Kidney glomerular epithelial cell (primary cell): ENCODE measurements around the gene TICRR.
A peak's percentile ranks its signal among the peaks of the same experiment; 100 is the strongest.

Experiments used
- DNase-seq: peaks from one replicate; lab custom pipeline; 2025; lab: John Stamatoyannopoulos, UW

The TICRR gene

DNA sequence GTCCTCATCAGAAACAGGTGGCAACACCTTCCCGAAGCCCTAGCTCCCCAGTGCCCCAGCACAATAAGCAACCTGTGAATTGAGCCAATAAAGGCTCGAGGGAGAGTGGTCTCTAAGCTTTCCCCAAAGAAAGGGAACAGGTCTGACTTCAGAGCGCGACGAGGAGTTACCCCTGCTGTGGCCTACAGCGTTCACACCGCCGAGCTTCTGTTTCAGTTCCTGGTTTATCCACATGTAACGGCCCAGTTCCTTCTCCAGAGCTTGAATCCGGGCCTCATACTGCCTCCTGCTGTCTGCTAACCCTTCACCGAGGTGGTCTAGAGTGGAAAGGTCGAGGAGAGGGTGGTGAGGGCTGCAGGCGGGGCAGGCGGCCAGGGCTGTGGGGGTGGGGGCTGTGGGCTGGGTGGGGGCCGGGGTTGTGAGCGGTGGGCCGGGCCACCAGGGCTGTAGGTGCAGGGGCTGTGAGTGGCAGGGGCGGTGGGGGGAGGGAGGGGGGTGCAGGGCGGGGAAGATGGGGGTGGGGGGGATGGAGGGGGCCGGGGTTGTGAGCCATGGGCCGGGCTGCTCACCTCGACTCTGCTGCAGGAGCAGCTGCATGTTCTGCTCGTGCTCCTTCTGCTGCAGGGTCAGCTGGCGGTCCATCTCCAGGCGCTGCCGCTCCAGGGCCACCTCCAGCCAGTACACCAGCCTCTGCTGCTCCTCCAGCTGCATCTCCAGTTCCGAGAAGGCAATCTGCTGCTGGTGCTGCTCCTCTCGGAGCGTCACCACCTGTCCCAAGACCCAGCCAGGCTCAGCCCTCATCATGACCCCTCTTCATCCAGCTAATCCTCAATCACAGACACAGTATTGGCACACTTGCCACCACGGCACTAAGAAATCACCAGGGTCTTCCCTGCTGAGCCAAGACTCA lies 53.8 kb downstream of the TICRR start:
- DNase-seq, result no peak

DNA sequence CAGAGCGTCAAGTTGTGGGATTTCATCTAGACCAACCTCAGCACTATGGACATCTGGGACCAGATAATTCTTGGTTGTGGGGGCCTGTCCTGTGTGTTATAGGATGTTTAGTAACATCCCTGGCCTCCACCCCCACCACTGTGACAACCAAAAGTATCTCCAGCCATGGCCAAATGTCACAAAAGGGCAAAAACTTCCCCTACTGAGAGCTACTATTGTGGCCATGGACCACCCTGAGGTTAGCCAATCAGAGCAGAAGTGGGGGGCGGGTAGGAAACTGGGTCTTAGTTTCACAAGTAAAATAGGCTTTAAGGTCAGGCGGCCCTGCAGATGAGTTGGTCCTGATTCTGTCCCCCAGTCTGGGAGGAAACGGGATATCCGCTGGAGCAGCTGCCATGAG lies 54.6 kb downstream of the TICRR start:
- no peak for DNase-seq

DNA sequence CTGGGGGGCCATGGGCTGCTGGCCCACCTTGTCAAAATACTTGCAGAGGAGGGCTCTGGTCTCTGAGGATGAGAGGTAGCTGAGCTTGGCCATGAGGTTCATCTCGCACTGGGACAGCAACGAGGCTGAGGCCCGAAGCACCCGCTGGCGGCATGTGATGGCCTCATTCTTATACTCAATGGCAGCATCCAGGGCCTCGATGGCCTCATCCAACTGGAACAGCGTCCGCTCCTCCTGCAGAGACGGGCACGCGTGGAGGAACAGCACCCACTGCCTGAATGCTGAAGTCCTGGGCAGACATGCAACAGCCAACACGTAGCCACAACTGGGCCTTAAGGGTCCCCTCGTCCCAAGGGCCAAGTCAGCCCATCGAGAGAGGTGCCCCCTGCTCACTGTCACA lies 55.0 kb downstream of the TICRR start:
- no peak for DNase-seq

DNA sequence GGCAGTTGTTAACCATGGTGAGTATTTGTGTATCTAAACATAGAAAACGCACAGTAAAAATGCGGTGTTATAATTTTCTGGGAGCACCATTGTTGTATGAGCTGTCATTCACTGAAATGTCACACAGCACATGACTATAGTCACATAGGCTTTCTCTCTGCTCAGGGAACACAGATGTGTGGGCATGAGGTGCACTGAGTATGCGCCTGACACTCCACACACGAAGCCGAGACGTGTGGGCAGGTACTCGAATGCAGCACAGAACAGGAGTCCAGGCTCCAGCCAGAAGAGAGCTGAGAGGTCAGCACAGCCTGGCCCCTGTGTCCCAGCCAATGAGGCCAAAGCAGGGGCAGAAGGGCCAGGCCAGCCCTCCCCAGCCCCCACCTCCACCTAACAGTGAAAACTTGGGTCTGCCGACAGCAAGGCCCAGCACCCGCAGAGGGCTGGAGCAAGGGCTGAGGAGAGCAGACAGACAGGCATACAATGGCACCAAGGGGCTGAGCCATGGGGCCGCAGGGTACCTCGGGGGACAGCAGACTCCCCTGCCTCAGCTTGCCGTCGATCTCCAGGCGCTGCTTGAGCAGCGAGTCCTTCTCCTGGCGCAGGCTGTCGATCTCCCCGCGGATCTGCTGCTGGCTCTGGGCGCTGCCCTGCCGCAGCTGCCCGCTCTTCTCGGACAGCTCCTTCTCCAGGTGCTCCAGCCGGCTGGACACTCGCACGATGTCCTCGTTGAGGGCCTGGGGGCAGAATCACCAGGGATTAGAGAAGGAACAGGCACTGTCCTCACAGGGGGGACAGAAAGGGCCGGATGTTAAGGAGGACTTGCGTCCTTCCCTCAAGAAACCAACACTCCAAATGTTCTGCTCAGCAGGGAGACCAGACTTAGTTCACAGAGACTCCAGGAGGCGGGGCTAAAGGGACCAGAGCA lies 56.0 kb downstream of the TICRR start:
- no peak for DNase-seq

DNA sequence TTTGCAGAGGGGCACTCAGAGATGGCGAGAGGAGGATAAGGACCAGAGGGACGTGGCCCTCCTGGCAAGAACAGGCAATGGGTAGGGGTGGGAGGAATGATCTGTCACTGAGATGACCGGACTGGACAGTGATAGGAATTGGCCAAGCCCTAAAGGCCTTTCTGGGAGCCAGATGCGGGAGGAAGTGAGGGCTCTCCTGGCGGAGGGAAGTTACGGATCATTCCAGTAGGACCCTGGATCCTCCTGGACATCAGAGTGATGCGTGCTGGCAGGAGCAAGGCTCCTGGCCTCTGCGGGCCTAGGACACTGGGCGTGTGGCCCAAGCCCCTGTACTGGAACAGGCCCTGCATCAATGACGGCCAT lies 56.6 kb downstream of the TICRR start:
- no peak for DNase-seq

DNA sequence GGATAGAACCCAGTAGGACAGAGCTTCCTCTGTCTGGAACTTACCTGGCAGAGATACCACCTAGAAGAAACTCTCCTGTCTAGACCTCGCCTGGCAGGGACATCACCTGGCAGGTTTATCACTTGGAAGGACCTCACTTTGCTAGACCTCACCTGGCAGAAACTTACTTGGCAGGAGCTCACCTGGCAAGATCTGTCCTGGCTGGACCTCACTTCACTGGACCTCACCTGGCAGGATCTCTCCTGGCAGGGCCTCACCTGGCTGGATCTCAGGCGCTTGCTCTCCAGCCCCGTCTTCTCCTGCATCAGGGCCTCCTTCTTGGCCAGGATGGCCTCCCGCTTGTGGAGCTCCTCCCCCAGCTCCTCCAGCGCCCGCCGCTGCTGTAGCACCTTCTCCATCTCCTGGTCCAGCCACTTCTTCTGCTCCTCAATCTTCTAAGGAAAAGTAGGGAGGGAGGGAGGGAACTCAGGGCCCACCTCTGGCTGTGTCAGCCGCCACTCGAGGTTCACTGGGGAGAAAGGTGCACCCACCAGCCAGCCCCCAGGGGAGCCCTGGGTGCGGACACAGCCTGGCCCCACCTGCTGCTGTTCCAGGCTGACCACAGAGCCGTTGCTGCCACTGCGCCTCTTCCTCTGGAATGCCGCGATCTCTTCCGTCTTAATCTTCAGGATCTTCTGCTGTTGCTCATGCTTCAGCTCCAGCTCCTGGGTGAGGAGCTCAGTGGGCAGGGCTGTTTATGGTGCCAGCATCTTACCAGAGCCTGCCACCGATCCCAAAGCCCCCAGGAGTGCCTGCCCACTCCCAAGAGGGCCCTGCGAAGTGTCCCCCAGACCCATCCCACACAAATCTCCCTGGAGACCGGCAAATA lies 57.5 kb downstream of the TICRR start:
- no peak for DNase-seq

DNA sequence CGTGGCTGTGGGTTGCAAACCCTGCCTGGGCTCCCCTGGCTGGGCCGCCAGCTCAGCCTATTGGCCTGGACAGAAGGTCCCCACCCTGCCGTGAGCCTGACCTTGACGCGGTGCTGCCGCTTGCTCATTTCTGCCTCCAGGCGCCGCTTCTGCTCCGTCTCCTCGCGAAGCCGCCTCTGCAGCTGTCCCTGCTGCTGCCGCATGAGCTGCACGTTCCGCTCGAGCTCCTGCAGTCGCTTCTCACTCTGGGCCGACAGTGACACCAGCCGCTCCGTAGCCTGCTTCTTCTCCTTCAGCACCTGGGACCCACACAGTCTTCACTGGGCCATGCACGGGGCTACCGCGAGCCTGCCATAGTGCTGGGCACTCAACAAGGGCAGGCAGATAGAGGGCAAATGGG lies 58.3 kb downstream of the TICRR start:
- no peak for DNase-seq

DNA sequence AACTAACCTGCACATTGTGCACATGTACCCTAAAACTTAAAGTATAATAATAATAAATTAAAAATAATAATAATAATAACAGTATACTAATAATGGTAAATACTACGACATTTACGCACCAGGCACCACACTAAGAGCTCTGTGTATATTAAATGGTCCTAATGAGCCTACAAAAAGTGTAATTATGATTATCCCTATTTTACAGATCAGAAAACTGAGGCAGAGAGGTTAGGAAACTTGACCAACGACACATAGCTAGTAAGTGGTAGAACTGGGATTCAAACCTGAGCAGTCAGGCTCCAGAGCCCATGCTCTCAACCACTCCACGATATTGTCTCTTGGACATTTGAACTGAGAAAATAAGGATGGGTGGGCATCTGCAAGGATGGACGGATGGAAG lies 65.0 kb downstream of the TICRR start:
- no peak for DNase-seq

DNA sequence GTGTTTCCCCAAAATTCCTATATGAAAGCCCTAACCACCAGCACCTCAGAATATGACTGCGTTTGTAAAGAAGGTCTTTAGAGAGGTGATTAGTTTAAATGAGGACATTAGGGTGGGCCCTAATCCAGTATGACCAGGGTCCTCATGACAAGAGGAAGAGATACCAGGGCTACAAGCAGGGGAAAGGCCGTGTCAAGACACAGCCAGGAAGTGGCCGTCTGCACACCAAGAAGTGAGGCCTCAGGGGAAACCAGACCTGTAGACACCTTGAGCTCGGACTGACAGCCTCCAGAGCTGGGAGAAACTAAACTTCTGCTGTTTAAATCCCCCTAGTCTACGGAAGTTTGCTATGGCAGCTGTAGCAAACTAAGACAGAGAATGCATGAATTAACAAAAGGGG lies 65.8 kb downstream of the TICRR start:
- no peak for DNase-seq

DNA sequence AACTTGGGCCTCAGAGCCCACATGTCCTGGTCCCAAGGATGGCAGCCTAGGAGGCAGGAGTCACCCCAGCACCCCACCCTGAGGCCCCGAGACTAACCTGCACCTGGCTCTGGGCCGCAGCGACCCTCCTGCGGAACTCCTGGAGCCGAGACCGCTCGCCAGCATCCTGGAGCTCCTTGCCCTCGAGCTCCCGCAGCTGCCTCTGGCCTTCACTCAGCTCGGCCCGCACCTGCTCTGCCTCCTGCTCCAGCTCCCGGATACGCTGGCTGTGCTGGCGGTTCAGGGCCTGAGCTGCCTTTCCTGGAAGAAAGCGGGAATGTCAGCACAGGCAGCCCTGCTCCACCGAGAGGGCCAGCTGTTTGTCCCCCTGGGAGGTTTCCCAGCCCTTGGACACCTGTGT lies 66.8 kb downstream of the TICRR start:
- no peak for DNase-seq

DNA sequence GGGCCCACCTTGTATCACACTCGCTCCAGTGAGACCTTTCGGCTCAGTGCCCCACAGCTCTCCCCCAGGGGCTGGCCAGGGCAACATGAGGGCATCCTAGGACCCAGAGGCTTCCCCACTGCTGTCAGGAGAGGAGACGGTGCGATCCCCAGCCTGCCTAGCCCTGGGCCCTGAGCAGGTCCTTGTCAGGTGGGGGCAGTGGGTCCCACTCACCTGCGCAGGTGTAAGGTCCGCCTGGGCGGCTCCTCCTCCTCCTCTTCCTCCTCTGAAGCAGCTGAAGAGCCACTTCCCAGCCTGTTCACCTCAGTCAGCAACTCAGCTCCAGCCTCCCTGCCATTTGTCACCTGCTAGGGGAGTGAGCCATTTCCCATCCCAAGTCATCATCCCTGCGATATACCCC lies 70.4 kb downstream of the TICRR start:
- no peak for DNase-seq

DNA sequence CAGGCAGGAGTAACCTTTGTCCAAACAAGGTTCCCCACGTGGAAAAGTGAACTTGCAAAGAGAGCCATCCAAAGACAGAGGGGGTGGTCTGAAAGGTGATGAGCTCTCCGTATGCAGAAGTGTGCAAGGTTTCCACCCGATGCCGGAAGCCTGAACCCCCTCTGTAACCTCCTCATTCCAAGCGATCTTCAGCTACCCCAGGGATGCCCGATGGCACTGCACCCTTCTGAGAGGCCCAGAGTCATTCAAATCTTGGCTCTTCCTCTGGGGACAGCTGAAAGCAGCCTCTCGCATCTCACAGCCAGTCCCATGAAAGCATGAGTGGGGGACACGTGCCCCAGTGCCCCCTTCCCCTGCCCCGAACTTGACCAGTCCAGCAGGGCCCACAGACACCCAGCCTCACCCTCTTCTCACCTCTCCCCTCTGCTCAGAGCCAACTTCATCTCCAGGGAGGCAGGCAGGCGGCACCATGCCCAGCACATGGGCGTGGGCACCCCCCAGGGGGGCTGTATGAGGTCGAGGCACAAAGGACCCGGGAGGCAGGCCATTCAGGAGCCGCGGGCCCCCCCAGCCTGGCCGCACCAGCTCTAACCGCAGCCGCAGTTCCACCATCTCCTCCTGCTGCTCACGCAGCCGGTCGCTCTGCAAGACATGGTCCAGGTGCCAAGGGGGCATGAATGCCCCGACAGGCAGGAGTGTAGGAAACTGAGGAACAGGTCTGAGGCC lies 71.3 kb downstream of the TICRR start:
- no peak for DNase-seq

DNA sequence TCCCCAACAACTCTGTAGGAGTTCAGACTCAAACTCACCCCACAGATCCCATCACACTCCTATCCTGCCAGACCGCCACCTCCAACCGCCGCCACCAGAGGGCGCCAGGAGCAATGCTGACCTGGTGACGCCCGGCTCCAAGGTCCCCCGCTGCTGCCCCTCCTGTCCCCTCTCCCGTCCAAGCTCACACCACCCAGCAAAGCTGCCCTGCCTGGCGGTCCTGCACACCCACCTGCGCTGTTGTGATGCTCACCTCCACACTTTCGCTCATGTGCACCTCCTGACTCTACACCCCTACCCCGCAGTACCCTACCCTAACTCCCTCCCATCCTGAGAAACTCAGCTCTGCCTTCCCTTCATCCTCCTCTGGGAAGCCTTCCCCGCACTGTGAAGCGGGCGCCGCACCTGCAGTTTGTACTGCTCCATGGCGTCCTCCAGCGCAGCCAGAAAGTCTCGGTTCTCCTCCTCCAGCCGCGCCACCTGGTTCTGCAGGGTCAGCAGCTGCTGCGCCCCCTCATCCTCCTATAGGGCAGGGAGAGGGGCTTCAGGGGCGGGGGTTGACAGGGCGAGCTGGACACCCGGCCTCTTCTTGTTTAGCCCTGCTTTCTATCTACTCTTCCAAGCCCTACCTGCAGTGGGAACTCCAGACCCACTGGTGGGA lies 72.1 kb downstream of the TICRR start:
- DNase-seq, result peak; percentile 41

DNA sequence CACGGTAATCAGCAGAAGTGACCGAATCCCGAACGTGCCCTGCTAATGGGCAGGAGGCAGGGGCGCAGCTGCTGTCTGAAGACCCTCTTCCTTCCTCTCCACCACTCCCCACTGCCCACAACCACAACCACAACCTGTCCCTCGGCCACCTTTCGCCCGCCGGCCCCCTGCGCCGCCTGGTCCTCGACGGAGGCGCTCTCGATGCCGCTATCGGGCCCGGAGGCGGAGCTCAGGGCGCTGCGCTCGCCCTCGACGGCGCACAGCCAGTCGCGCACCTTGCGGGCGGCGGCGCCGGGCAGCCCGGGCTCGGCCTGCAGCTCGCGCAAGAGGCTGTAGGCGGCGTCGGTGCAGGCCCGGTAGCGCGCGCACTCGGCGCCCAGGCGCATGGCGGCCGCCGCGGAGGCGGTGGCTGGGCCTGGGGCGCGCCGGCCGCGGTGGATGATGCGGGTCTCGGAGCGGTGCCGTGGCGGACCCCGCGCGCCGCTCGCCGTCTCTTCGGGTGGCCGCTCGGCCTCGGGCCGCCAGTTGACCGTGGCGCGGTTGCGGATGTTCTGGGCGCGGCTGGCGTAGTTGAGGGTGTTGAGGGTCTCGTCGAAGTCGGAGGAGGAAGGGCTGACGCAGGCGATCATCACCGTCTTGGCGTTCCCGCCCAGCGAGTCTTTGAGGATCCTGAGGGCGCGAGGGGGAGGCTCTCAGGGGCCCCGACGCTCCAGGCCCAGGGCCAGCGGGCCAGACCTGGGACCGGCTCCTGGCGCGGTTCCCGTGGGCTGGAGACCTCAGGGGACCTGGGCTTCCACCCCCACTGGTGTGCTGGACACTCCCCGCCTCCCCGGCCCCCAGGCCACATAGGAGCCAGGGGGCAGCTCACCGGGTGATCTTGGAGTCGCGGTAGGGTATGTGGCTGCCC lies 73.1 kb downstream of the TICRR start:
- no peak for DNase-seq

DNA sequence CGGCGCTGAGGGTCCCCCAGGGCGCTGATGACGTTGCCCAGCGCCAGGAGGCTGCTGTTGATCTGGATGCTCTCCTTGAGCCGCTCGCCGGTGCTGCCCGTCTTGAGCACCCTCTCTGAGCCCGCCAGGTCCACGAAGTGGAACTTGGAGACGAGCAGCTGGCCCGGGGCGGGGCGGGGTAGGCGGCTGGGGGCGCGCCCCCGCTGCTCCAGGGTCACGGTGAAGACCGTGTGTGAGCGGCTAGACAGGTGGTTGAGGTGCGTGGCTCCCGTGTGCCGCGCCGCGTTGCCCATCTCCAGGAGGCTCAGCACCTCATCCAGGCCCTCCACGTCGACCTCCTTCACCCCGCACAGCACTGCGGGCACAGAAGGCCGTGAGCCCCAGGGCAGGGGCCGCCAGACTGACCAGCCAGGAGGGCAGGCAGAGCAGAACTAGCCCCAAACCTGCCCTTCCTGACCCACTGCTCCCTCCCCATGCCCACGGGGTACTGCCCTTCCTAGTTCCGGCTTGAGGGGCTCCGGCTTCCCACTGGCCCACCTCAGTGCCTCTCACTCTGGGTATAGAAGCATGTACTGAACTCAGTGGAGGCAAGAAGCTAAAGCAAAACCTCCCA lies 73.8 kb downstream of the TICRR start:
- no peak for DNase-seq

DNA sequence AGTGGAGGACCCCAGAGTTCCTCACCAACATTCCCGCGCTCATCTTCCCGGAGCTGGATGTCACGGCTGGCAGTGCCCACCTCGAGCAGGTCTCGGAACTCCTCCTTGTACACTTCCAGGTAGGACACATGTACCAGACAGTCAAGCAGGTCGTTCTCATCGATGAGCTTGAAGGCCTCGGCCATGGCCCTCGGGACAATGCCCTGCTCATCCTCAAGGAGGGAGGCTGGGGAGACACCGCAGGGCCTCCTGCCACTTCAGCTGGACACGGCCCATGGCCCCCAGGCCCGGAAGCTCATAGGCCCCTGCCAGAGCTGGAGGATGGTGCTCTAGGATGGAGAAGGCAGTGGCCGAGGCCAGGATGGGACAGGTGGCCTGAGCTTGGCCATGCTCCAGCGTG lies 74.4 kb downstream of the TICRR start:
- DNase-seq, result no peak

DNA sequence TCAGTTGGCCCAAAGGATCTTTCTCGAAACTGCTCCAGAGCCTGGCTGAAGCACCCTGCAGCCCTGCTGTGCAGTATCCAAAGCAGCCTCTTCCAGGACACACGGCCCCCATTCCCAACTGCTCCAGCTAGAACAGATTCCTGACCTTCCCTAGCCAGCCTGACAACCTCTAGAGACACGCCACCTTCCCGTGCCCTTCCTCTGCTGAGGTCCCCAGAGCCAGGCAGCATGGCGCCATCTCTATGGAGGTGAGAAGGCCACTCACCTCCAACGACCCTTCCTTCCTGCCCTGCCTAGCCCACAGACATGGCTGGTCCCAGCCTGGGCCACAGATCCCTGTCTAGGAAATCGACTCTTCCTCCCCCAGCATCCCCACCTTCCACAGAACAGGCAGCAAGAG lies 76.9 kb downstream of the TICRR start:
- no peak for DNase-seq

DNA sequence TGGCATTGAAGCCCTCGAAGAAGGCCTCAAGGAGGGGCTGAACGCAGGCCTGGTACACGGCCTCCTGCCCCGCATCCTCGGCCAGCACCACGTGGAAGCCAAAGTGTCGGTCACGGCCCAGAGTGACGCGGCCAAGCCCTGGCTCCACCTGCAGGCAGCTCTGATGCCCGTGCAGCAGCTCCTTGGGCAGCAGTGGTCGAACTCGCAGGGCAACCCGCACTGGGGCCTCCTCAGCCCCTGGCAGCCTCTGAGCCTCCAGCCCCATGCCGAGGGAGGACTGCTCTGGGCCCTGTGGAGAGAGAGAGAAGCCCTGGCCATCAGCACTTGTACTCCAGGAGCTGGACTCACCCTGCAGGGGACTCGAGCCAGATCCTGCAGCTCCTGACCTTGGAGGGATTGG lies 77.4 kb downstream of the TICRR start:
- DNase-seq, result no peak

DNA sequence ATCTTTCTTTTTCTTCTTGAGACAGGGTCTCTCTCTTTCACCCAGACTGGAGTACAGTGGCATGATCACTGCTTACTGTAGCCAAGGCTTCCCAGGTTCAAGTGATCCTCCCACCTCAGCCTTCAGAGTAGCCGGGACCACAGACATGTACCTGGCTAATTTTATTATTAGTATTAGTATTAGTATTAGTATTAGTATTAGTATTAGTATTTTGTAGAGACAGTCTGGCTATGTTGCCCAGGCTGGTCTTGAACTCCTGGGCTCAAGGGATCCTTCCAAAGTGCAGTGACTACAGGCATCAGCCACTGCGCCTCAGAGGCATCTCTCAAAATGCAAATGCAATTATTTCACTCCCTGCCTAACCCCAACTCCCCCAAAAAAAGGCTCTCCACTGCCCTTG lies 78.3 kb downstream of the TICRR start:
- no peak for DNase-seq
